Measurements from ENCODE around the gene TMEM131L.

TMEM131L gene

GRCh38 chr4:153421941-153422340 lies 44.2 kb upstream of the TMEM131L start:
- no peak overlapping the region for H3K4me3 ChIP-seq (replicated peaks in 1 of 2; ENCODE audit: low read depth in 2 of 2, low read length in 2 of 2)
- TF ChIP-seq CTCF (IDR thresholded peaks at IDR 0.05; ENCODE audit: low read depth, low read length): no peak
- no peak for DNase-seq (ENCODE audit: low read depth in 2 of 2)

DNA sequence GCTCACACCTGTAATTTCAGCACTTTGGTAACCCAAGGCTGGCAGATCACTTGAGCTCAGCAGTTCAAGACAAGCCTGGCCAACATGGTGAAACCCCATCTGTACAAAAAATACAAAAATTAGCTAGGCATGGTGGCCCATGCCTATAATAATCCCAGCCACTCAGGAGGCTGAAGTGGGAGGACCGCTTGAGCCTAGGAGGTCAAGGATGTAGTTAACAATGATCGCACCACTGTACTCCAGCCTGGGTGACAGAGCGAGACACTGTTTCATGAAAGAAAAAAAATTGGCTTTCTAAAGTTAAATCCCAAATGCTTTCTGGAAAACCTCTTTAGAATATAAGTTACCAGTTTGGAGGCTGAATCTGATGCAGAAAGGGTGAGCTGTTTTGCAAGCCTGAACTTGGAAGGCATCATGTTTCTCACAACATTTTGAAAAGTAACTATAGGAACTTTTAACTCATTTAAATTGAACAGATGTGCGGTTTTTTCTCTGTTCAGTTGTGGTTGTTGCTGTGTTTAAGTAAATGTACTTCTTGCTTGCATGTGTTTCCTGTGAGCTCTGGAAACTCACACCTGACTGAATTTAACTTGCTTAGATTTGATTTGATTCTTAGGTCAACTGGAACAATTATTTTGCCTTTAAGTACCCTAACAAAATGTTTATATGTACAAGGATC lies 39.8 kb upstream of the TMEM131L start:
- DNase-seq (ENCODE audit: low read depth in 2 of 2): no peak
- H3K4me3 ChIP-seq (replicated peaks in 1 of 2; ENCODE audit: low read depth in 2 of 2, low read length in 2 of 2): no peak overlapping the region
- no peak for TF ChIP-seq CTCF (IDR thresholded peaks at IDR 0.05; ENCODE audit: low read depth, low read length)

DNA sequence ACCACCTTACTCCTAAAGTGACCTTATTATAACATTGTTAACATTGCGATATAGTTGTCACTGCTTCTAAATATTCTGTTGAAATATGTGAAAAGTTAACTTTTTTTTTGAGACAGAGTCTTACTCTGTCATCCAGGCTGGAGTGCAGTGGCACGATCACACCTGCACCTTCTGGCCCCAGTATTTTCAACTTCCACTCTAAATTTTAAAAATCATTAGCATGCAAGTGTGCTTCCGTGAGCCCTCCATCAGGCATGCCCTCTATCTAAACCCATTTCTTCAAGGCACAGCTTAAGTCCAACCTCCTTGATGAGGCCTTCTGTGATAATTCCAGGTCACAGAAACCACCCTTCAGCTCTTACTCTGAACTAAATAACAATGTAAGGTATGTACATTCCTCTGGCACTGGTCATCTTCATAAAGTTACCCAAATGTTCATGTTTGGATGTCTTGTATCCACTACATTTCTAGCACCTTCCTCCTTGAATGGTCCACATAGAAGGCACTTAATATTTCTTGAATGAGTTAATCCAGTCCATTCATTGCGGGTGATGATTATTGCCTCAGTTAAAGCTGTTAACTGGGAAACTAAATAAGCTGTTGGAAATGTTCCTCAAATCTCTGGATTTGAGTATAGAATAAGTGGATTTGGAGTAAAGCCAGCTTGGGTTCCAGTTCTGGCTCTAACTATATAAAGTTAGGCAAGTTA lies 38.6 kb upstream of the TMEM131L start:
- DNase-seq (ENCODE audit: low read depth in 2 of 2): peak; percentile 51 to 69
- no peak overlapping the region for H3K4me3 ChIP-seq (replicated peaks in 1 of 2; ENCODE audit: low read depth in 2 of 2, low read length in 2 of 2)
- no peak for TF ChIP-seq CTCF (IDR thresholded peaks at IDR 0.05; ENCODE audit: low read depth, low read length)

DNA sequence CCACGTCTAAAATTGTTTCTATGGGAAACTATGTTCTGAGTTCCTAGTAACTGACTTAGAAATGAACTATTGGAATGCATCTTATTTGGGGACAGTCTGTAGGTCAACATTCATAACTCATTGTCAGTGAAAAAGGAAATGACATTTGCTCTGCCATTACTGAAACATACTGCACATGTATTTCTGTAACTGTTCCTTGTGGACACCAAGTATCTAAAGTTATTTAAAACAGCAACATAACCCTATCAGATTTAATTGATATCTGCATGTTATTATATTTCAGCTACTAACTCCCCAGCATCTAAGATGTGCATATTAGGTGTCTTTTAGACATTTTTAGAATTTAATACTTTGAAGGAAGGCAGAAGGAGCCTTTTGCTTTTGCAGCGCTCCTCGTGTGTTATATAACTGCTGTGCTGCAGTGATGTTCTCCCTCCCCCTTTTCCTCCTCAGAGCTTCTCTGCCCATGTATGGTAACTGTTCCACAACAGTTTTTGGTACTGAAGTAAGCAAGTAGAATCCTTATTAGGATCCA lies 37.2 kb upstream of the TMEM131L start:
- H3K4me3 ChIP-seq (replicated peaks in 1 of 2; ENCODE audit: low read depth in 2 of 2, low read length in 2 of 2): no peak overlapping the region
- no peak for TF ChIP-seq CTCF (IDR thresholded peaks at IDR 0.05; ENCODE audit: low read depth, low read length)
- DNase-seq (ENCODE audit: low read depth in 2 of 2): no peak

DNA sequence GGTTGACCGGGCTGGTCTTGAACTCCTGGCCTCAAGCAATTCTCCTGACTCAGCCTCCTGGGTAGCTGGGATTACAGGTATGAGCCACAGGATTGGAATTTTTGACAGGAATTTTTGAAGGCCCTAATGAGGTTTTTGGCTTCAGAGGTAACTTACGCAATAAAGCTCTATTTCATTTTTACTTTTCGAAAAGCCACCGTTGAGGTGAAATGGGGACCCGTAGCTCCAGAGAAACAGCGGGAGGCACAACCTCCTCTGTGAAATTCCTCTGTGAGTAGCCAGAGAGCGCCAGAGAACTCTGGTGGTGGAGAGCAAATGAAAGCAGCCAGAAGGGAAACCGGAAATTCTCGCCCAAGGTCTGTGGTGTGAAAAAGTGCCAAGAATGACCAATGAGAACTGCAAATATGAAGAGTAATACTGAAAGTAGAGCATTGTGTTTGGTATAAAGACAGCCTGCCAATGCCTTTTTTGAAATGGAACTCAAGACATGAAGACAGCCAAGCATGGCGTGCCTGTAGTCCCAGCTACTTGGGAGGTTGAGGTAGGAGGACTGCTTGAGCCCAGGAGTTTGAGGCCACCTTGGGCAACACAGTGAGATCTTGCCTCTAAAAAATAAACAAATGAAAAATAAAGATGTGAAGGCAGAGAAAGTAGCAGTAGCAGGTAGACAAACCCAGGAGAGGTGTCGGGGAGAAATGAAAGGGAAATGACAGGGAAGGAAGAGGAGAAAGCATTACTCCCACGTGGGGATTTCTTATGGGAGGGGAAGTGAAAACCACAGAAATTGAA lies 33.0 kb upstream of the TMEM131L start:
- peak; percentile 88 to 91 for DNase-seq (ENCODE audit: low read depth in 2 of 2)
- H3K4me3 ChIP-seq (replicated peaks in 1 of 2; ENCODE audit: low read depth in 2 of 2, low read length in 2 of 2): no peak overlapping the region
- TF ChIP-seq CTCF (IDR thresholded peaks at IDR 0.05; ENCODE audit: low read depth, low read length): peak; percentile 70

DNA sequence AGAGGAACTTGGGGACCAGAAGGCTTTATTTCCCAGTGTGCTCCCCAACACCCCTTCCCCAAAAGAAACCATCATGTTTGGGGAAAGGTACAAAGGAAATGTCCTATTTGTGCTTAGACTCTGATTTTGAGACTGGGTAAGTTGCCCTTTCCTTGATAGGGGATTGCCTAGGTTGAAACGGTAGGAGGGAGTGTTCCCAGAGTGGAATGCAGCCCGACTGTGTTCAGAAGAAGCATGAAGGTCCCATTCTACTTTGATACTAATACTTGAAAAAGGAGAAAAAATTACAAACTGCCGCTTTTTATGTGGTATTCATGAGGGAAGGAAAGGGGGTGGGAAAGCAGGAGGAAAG lies 32.4 kb upstream of the TMEM131L start:
- TF ChIP-seq CTCF (IDR thresholded peaks at IDR 0.05; ENCODE audit: low read depth, low read length): no peak
- no peak for DNase-seq (ENCODE audit: low read depth in 2 of 2)
- no peak overlapping the region for H3K4me3 ChIP-seq (replicated peaks in 1 of 2; ENCODE audit: low read depth in 2 of 2, low read length in 2 of 2)
